ENCODE measurements around the gene PTPRK. TPM values are rescaled to one million over a fixed set of nuclear protein-coding genes. Genes with fewer than 3 reads are reported as not detected.

PTPRK gene
- total and polyA plus RNA-seq, 2 of the 8 experiments (the other 6 are each of a cell fraction or from before 2014, with no cell fraction given), result 11.4 to 47.3 TPM

DNA sequence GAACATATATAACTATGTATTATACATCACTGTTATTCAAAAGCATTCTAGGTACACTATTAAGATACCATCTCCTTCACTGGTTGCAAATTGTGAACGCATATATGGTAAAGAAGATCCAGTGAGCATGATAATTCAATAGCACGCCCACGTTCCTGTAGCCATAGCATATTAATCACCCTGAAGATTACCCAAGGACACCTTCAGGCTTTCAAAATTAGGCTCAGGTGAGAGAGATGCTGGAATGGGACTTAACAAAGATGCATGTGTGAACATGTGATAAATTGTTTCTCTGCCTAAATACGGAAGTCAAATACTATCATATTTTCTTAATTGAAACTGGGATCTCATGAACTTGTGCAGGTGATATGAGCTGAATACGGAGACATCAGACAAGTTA lies 303.5 kb downstream of the PTPRK start:
- H2BK5ac ChIP-seq (ENCODE audit: low read depth, low read length), result no peak overlapping the region
- H3K9ac ChIP-seq (replicated peaks in 1 of 4; ENCODE audit: extremely low read depth in 1 of 4, low read depth in 3 of 4, low read length in 3 of 4), result no peak overlapping the region
- no peak overlapping the region for H3K23ac ChIP-seq (ENCODE audit: insufficient read length)
- no peak overlapping the region for H3K4me2 ChIP-seq (ENCODE audit: insufficient read depth in 1 of 2, low read depth in 2 of 2, low read length in 2 of 2)
- no peaks in the 10 kb centered on the region; a peak in 1 of 7 replicates for H3K4me1 ChIP-seq (replicated peaks in 1 of 4; ENCODE audit: control insufficient read depth in 3 of 4, insufficient read depth in 4 of 4, low read length in 3 of 4)
- no peak overlapping the region for H2BK120ac ChIP-seq (replicated peaks; ENCODE audit: low read depth, low read length)
- no peak overlapping the region for H3K27ac ChIP-seq (ENCODE audit: low read depth, low read length)
- no peak overlapping the region for H2AFZ ChIP-seq (ENCODE audit: low read length)
- no peaks in the 10 kb centered on the region for H3K36me3 ChIP-seq (ENCODE audit: control insufficient read depth in 2 of 4, insufficient read depth in 4 of 4, low read length in 3 of 4)
- H3K79me1 ChIP-seq (ENCODE audit: low read depth, low read length), result no peaks in the 10 kb centered on the region
- no peak overlapping the region for H3K4ac ChIP-seq (replicated peaks; ENCODE audit: insufficient read length, low read depth, low read length)
- no peaks in the 10 kb centered on the region for H3K27me3 ChIP-seq (replicated peaks in 1 of 4; ENCODE audit: control insufficient read depth in 3 of 4, extremely low read depth in 1 of 4, insufficient read depth in 3 of 4, low read length in 3 of 4)
- FAIRE-seq (no peak), DNase-seq (ENCODE audit: low read depth in 1 of 2, low spot score in 2 of 2) (no peak)
- H4K20me1 ChIP-seq (replicated peaks in 1 of 2; ENCODE audit: control insufficient read depth in 1 of 2, insufficient read depth in 2 of 2, low read length in 2 of 2), result no peaks in the 10 kb centered on the region
- H2BK12ac ChIP-seq (ENCODE audit: low read depth, low read length), result no peak overlapping the region
- no peak overlapping the region for H4K8ac ChIP-seq (ENCODE audit: extremely low read depth, insufficient read depth, low read length)
- no peak overlapping the region for H2BK15ac ChIP-seq (ENCODE audit: low read length)
- no peak overlapping the region for H3K14ac ChIP-seq (ENCODE audit: insufficient read length)
- no peaks in the 10 kb centered on the region for H3K9me3 ChIP-seq (ENCODE audit: insufficient read depth in 2 of 2, low read depth in 1 of 2, low read length in 1 of 2)
- no peak overlapping the region for H3K56ac ChIP-seq (replicated peaks; ENCODE audit: insufficient read length, low read depth, low read length)
- H3K23me2 ChIP-seq (ENCODE audit: low read depth, low read length), result no peaks in the 10 kb centered on the region; the same call in 1 of the 2 replicates
- no peak overlapping the region for H3K18ac ChIP-seq (ENCODE audit: extremely low read depth, low read length)
- no peak overlapping the region for H2AK5ac ChIP-seq (ENCODE audit: low read depth, low read length)
- no peak overlapping the region for H4K91ac ChIP-seq (replicated peaks; ENCODE audit: insufficient read length, low read length)
- no peak overlapping the region for H4K5ac ChIP-seq (ENCODE audit: insufficient read length, low read depth, low read length)
- ChIA-PET POLR2A (ENCODE audit: partially characterized antibody) (no interaction called here), CTCF (ENCODE audit: partially characterized antibody) (no interaction called here)
- no peaks in the 10 kb centered on the region for H3K79me2 ChIP-seq (ENCODE audit: control insufficient read depth in 1 of 2, insufficient read depth in 2 of 2, low read length in 2 of 2)
- H2BK20ac ChIP-seq (ENCODE audit: low read length), result no peak overlapping the region
- H3K4me3 ChIP-seq (ENCODE audit: extremely low read depth in 1 of 4, insufficient read depth in 2 of 4, low read depth in 3 of 4, low read length in 4 of 4), result no peak overlapping the region
- WGBS, 2 experiments (ENCODE audit: extremely low coverage in 1 of 2, insufficient coverage in 1 of 2, insufficient read length in 1 of 2, insufficient replicate concordance in 2 of 2, low coverage in 1 of 2, low lambda C conversion rate in 2 of 2, missing lambda C conversion rate in 1 of 2), result 97% methylated on average over 5 of the region's 5 CpGs; no CpG with 5 or more reads in 1 of the 2 experiments
- TF ChIP-seq NRF1 (IDR thresholded peaks at IDR 0.05; ENCODE audit: low read depth, low read length), result no peak
- no peak for TF ChIP-seq SP4 (IDR thresholded peaks at IDR 0.05; ENCODE audit: low read length)
- no peak for TF ChIP-seq EZH2 (IDR thresholded peaks at IDR 0.05; ENCODE audit: low read depth, low read length, severe bottlenecking)
- no peak for TF ChIP-seq ASH2L (IDR thresholded peaks at IDR 0.05; ENCODE audit: low read length)
- TF ChIP-seq HDAC2 (IDR thresholded peaks at IDR 0.05; ENCODE audit: borderline replicate concordance in 1 of 2, low read depth in 2 of 2, low read length in 2 of 2), result no peak
- no peak for TF ChIP-seq TEAD4 (IDR thresholded peaks at IDR 0.05; ENCODE audit: low read depth, low read length)
- no peak for TF ChIP-seq CREB1 (IDR thresholded peaks at IDR 0.05)
- TF ChIP-seq SUZ12 (IDR thresholded peaks at IDR 0.05; ENCODE audit: low read length), result no peak
- TF ChIP-seq EP300 (IDR thresholded peaks at IDR 0.05; ENCODE audit: borderline replicate concordance in 1 of 2, low read depth in 2 of 2, low read length in 2 of 2), result no peak
- TF ChIP-seq TCF12 (IDR thresholded peaks at IDR 0.05; ENCODE audit: low read depth, low read length), result no peak
- no peak for TF ChIP-seq JUN (IDR thresholded peaks at IDR 0.05; ENCODE audit: low read depth, low read length)
- TF ChIP-seq TAF1 (IDR thresholded peaks at IDR 0.05; ENCODE audit: low read depth, low read length), result no peak
